Fibroblast of the conjunctiva (primary cell): Measurements from ENCODE around the gene SNCAIP.

Experiments used
- DNase-seq: peaks from one replicate; pipeline ENCODE4 v3.0.0-alpha.2; 2010; ENCODE audit warnings: low read depth

SNCAIP gene

GRCh38 chr5:122507045-122507444 lies 195.0 kb downstream of the SNCAIP start:
- no peak for DNase-seq

GRCh38 chr5:122507581-122507980 lies 195.5 kb downstream of the SNCAIP start:
- no peak for DNase-seq

GRCh38 chr5:122508623-122509022 lies 196.6 kb downstream of the SNCAIP start:
- DNase-seq, result no peak
